DND-41 (cell line): ENCODE measurements around the gene EXOSC10.

ENCODE experiments used
- CTCF ChIP-seq: IDR thresholded peaks from 2 replicates; pipeline ENCODE4 v1.5.1; 2012; ENCODE audit warnings: borderline replicate concordance, low read length, moderate library complexity, mild to moderate bottlenecking; ENCODE audit not compliant: poor library complexity, severe bottlenecking; ENCODE audit errors: extremely low read depth
- EZH2 ChIP-seq: IDR thresholded peaks from 3 replicates; pipeline ENCODE4 v1.6.1; 2012; ENCODE audit warnings: borderline replicate concordance, low read depth, mild to moderate bottlenecking, moderate library complexity, low read length, inconsistent platforms; ENCODE audit not compliant: severe bottlenecking

DNA sequence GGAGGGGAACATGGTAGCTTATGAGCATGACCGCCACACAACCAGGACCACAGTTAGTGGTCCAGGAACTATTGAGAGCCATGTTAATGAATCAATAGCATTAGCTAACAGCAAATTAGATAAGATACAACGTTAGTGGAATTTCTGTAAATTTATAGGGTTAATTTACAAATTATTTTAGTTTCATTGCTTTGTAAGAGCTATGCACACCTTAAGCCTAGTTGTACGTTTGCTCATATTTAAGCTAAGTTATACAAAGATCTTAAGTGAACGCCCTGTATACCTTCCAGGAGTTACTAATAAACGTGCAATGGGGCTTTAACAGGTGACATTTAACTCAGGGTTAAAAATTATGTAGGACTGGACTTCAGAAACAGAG lies 749 bp downstream of the EXOSC10 start:
- TF ChIP-seq CTCF (no peak), EZH2 (no peak)
